ENCODE results near the gene ADD3.

ADD3 gene

GRCh38 chr10:110158051-110159005 is 150.5 kb downstream of the ADD3 start:
- DNase-seq = no peak

- DNase-seq = no peak
Measured at GRCh38 chr10:110160081-110160480, 152.3 kb downstream of the ADD3 start.

- DNase-seq = no peak
Measured at GRCh38 chr10:110160522-110160921, 152.7 kb downstream of the ADD3 start.

GRCh38 chr10:110162741-110163145 is 155.0 kb downstream of the ADD3 start:
- DNase-seq = no peak

- no peak for DNase-seq
Measured at GRCh38 chr10:110163192-110163773, 155.5 kb downstream of the ADD3 start.

GRCh38 chr10:110163841-110164240 is 156.1 kb downstream of the ADD3 start:
- no peak for DNase-seq

GRCh38 chr10:110165239-110165638 is 157.5 kb downstream of the ADD3 start:
- DNase-seq = no peak

GRCh38 chr10:110167149-110167548 is 159.4 kb downstream of the ADD3 start:
- no peak for DNase-seq

GRCh38 chr10:110168601-110169481 is 161.1 kb downstream of the ADD3 start:
- DNase-seq = no peak

- no peak for DNase-seq
Measured at GRCh38 chr10:110169586-110169985, 161.8 kb downstream of the ADD3 start.

GRCh38 chr10:110170142-110170971 is 162.6 kb downstream of the ADD3 start:
- DNase-seq = no peak

GRCh38 chr10:110171032-110171431 is 163.2 kb downstream of the ADD3 start:
- no peak for DNase-seq

GRCh38 chr10:110172155-110172554 is 164.4 kb downstream of the ADD3 start:
- DNase-seq = no peak

- no peak for DNase-seq
Measured at GRCh38 chr10:110174201-110174600, 166.4 kb downstream of the ADD3 start.

GRCh38 chr10:110174816-110175215 is 167.0 kb downstream of the ADD3 start:
- no peak for DNase-seq

- DNase-seq = no peak
Measured at GRCh38 chr10:110175406-110175805, 167.6 kb downstream of the ADD3 start.

GRCh38 chr10:110176141-110177030 is 168.6 kb downstream of the ADD3 start:
- no peak for DNase-seq

GRCh38 chr10:110179220-110179619 is 171.4 kb downstream of the ADD3 start:
- DNase-seq = no peak

GRCh38 chr10:110181451-110181850 is 173.7 kb downstream of the ADD3 start:
- no peak for DNase-seq

- DNase-seq = no peak
Measured at GRCh38 chr10:110181911-110182310, 174.1 kb downstream of the ADD3 start.

- DNase-seq = no peak
Measured at GRCh38 chr10:110184398-110184797, 176.6 kb downstream of the ADD3 start.
